ENCODE data around the gene ANKRD11.

Gene ANKRD11

GRCh38 chr16:89490439-89491237 is at the start of gene ANKRD11:
ANKRD11 (minus strand) TSS chr16:89490561; CDS start chr16:89317019, 173,542 bp downstream.
- peak; percentile 98 for DNase-seq

DNA sequence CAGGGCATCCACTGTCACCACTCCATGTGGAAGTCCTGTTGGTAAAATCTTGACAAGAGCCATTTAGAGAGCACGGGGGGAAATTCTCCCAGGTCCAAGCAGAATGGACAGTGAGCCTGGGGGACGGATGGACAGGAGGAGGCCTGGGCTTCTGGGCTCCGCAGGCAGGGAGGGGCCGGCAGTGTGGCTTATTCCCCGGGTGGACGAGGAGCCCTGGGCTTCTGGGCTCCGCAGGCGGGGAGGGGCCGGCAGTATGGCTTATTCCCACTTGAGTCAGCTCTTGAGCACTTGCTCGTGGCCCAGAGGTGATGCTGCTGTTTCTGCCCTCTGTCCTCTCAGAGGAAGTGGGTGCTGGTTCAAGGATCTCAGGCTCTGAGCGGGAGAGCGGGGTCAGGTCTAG is 47.9 kb upstream of the ANKRD11 start:
- no peak for DNase-seq

GRCh38 chr16:89537549-89537925 is 47.2 kb upstream of the ANKRD11 start:
- DNase-seq: no peak

DNA sequence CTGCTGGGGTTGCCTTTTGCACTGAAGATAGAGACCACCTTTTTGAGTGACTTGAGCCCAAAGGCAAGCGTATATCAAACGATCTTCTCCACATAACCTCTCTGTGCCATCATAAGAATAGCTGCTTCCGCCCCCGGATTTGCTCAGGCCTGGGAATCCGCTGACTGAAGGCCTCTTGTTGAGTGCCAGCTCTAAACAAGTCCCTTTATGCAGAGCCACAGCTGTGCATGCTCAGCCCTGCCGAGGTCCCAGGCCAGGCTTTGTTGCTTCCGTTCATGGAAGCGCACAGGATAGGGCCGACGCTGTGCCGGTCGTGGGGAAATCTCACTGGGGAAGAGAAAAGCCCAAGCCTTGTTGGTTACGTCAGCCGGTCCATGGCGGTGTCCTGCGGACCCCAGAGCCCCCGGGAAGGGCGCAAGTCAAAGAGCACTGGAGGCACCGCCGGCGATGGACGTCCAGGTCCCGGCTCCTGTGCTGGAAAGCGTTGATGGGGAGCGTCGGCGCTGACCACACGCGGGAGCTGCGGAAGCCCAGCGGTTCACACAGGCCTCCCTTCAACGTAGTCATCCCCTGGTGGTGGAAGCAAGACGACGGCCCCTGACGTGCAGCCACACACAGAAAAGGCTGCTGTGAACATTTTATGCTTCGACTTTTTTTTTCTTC is 46.7 kb upstream of the ANKRD11 start:
- DNase-seq: no peak

GRCh38 chr16:89536371-89536770 is 46.0 kb upstream of the ANKRD11 start:
- no peak for DNase-seq

- no peak for DNase-seq
Observed at GRCh38 chr16:89534252-89534756, 43.9 kb upstream of the ANKRD11 start.

GRCh38 chr16:89531821-89532526 is 41.6 kb upstream of the ANKRD11 start:
- no peak for DNase-seq

DNA sequence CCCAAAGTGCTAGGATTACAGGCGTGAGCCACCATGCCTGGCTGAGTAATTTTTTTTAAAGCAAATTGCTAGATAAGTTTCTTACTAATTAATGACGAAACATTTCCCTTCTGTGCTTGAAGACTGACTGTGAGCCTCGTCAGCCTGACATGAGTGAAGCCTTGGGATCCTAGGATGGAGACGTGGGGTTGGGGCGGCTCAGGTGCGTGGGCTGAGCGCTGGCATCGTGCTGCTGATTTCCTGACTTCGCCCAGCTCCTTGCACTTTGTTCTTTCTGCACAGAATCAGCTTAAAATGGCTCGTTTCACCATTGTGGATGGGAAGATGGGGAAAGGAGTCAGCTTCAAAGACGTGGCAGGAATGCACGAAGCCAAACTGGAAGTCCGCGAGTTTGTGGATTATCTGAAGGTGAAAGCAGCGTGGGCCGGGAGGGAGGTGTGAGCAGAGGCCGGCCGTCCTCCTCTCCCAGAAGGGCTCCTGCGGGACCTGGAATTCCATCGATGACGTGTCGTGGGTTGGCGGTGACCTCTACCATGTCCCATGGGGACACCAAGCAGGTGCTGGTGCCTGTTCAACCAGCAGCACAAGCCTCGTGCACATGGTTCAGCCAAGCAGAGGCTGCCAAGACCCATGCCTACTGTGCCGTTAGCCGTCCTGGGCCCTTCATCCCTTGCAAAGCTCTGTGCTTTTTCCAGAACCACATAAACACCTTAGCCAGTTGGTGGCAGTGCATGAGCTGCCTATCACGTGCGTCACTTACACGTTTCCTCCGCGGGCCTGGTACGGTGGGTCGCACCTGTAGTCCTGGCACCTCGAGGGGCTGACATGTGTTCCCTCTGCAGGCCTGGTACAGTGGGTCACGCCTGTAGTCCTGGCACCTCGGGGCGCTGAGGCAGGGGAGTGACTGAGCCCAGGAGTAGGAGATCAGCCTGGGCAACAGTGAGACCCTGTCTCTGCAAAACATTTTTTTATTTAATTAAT is 40.3 kb upstream of the ANKRD11 start:
- no peak for DNase-seq

- DNase-seq: no peak
Observed at GRCh38 chr16:89529097-89529496, 38.7 kb upstream of the ANKRD11 start.

- no peak for DNase-seq
Observed at GRCh38 chr16:89525146-89525913, 35.0 kb upstream of the ANKRD11 start.

DNA sequence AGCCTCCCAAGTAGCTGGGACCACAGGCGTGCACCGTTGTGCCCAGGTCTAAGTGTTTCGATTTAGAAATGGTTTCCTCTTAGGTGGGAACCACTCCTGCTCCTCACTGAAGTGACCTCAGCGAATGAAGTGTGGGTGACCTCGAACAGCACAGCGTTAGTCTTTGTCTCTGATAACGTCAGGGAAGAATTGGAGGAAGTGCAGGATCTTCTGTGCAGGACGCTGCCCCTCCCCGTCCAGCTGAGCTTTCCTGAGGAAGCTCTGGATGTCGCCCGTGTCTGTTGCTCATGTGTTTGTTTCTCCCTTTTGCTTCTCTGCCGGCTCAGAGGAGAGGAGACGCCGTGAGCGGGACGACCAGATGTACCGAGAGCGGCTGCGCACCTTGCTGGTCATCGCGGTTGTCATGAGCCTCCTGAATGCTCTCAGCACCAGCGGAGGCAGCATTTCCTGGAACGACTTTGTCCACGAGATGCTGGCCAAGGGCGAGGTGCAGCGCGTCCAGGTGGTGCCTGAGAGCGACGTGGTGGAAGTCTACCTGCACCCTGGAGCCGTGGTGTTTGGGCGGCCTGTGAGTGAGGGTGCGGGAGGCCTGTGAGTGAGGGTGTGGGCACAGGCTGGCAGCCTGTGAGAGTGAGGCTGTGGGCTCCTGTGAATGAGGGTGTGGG is 33.5 kb upstream of the ANKRD11 start:
- DNase-seq: no peak

GRCh38 chr16:89522287-89522686 is 31.9 kb upstream of the ANKRD11 start:
- DNase-seq: no peak

GRCh38 chr16:89519881-89520280 is 29.5 kb upstream of the ANKRD11 start:
- DNase-seq: no peak

DNA sequence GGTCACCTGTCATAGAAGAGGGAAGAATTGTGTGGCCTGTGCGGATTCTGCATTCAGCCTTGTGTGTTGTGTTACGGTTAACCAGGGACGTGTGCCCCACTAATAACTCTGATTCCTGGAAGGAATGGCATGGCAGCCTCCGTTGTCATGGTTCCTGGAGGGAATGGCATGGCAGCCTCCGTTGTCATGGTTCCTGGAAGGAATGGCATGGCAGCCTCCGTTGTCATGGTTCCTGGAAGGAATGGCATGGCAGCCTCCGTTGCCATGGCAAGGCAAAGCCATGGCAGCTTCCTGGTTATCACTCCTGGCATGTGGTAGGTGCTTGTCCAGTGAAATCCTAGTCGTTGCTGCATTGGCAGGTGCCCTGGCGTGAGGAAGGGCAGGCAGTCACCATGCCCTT is 26.8 kb upstream of the ANKRD11 start:
- no peak for DNase-seq

- DNase-seq: no peak
Observed at GRCh38 chr16:89512453-89512852, 22.1 kb upstream of the ANKRD11 start.

DNA sequence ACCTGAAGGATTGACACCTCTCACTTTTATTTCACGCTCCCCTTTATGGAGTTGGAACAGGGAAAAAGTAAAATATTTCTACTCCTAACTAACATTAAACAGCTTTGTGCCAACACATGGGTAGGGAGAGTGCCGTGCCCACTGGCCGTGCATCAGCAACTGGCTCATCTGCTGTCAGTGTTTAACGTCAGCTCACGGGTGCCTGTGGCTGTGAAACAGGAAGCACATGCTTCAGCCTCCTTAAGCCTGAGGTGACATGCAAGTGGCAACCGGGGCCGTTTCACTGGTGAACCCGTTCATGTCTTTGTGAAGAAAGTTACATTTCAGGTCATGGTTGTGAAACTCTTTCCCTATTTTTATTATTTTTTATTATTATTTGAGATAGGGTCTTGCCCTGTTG is 21.0 kb upstream of the ANKRD11 start:
- no peak for DNase-seq

DNA sequence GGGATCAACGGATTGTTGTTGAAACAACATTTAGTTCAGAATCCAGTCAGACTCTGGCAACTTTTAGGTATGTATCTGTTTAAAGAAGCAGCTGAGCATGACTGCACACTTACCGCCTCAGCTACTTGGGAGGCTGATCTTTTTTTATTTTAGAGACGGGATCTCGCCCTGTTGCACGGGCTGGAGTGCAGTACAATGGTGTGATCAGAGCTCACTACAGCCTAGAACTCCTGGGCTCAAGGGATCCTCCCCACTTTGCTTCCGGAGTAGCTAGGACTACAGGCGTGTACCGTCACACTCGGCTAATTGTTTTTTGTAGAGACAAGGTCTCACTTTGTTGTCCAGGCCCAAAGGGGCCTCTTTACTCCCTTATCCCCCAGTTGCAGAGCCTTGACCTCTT is 20.2 kb upstream of the ANKRD11 start:
- DNase-seq: peak; percentile 41

GRCh38 chr16:89507834-89508590 is 17.7 kb upstream of the ANKRD11 start, which contains the start of gene SPG7:
SPG7 (plus strand) TSS chr16:89508403; CDS start chr16:89508418, 15 bp downstream.
- peak; percentile 48 for DNase-seq

GRCh38 chr16:89507214-89507833 is 17.0 kb upstream of the ANKRD11 start:
- no peak for DNase-seq

GRCh38 chr16:89506791-89507191 is 16.4 kb upstream of the ANKRD11 start:
- no peak for DNase-seq

All from kidney glomerular epithelial cell (primary cell).